CD14-positive monocyte (primary cell): ENCODE results near the gene QDPR. TPM values are rescaled to one million over a fixed set of nuclear protein-coding genes. Genes with fewer than 3 reads are reported as not detected.

Experiments used
- DNase-seq, 3 donors: peaks; one replicate each; pipeline ENCODE4 v3.0.0-alpha.2; 2011 to 2022
- H2AFZ ChIP-seq: 2 replicates; pipeline ENCODE4 v1.6.0; 2012; ENCODE audit warnings: mild to moderate bottlenecking, low read depth, low read length, inconsistent platforms; ENCODE audit not compliant: insufficient read depth, poor library complexity, severe bottlenecking
- H3K27ac ChIP-seq, 2 donors: 1 replicate in 1 of 2; 2 replicates in 1 of 2; pipeline ENCODE4 v1.5.1; 2012 to 2013; ENCODE audit warnings: low read length in 2 of 2, control low read depth in 1 of 2, inconsistent platforms in 1 of 2, low read depth in 1 of 2, mild to moderate bottlenecking in 1 of 2
- H3K27me3 ChIP-seq, 2 donors: one replicate each; pipeline versions ENCODE4 v1.6.0 to v1.6.1; 2011 to 2013; ENCODE audit warnings: low read length in 2 of 2; ENCODE audit not compliant: control insufficient read depth in 2 of 2, insufficient read depth in 2 of 2
- H3K36me3 ChIP-seq, 2 donors: replicated peaks in 1 of 2; 1 replicate in 1 of 2; 2 replicates in 1 of 2; pipeline versions ENCODE4 v1.5.1 to v1.6.1; 2012 to 2013; ENCODE audit warnings: low read length in 2 of 2, control low read depth in 1 of 2, inconsistent platforms in 1 of 2, mild to moderate bottlenecking in 1 of 2; ENCODE audit not compliant: insufficient read depth in 2 of 2, control insufficient read depth in 1 of 2
- H3K4me1 ChIP-seq, 2 donors: 1 replicate in 1 of 2; 2 replicates in 1 of 2; pipeline versions ENCODE4 v1.5.1 to v1.6.1; 2012 to 2013; ENCODE audit warnings: low read length in 2 of 2, control low read depth in 1 of 2, inconsistent platforms in 1 of 2, mild to moderate bottlenecking in 1 of 2, moderate library complexity in 1 of 2; ENCODE audit not compliant: insufficient read depth in 2 of 2, control insufficient read depth in 1 of 2
- H3K4me2 ChIP-seq: replicated peaks from 2 replicates; pipeline ENCODE3; 2012; ENCODE audit warnings: low read length, moderate library complexity, mild to moderate bottlenecking; ENCODE audit not compliant: poor library complexity, severe bottlenecking; ENCODE audit errors: extremely low read depth
- H3K4me3 ChIP-seq, 3 experiments: fragments of 200-600 bp in 1 of 3; sonication (generic) in 1 of 3; replicated peaks in 1 of 3; 1 replicate in 2 of 3; 2 replicates in 1 of 3; pipeline ENCODE4 v1.5.1; 2011 to 2013; ENCODE audit warnings: low read length in 3 of 3, mild to moderate bottlenecking in 3 of 3, control low read depth in 2 of 3, low read depth in 2 of 3, inconsistent platforms in 1 of 3, moderate library complexity in 1 of 3
- H3K79me2 ChIP-seq: 2 replicates; pipeline ENCODE4 v1.6.0; 2012; ENCODE audit warnings: mild to moderate bottlenecking, control low read depth, inconsistent platforms, low read length, moderate library complexity; ENCODE audit not compliant: insufficient read depth
- H3K9ac ChIP-seq: 2 replicates; pipeline ENCODE4 v1.6.0; 2017; ENCODE audit warnings: low read length, mild to moderate bottlenecking; ENCODE audit not compliant: insufficient read depth, poor library complexity, severe bottlenecking
- H3K9me3 ChIP-seq, 2 donors: replicated peaks in 1 of 2; 1 replicate in 1 of 2; 2 replicates in 1 of 2; pipeline versions ENCODE4 v1.5.1 to v1.6.1; 2012 to 2013; ENCODE audit warnings: low read length in 2 of 2, control low read depth in 1 of 2; ENCODE audit not compliant: control insufficient read depth in 1 of 2, insufficient read depth in 1 of 2
- H4K20me1 ChIP-seq: 2 replicates; pipeline ENCODE4 v1.6.0; 2012; ENCODE audit warnings: mild to moderate bottlenecking, low read length, control low read depth, moderate library complexity; ENCODE audit not compliant: insufficient read depth
- H3K27ac Mint-ChIP-seq, 7 donors: one replicate each; pipeline ENCODE4 v1.8.0; 2020; ENCODE audit warnings: mild to moderate bottlenecking in 7 of 7, mixed read lengths in 7 of 7, moderate library complexity in 6 of 7, inconsistent platforms in 2 of 7
- H3K27me3 Mint-ChIP-seq, 3 donors: one replicate each; pipeline ENCODE4 v1.8.0; 2021 to 2022; ENCODE audit warnings: low read depth in 3 of 3, mild to moderate bottlenecking in 3 of 3, mixed read lengths in 3 of 3, moderate library complexity in 3 of 3, inconsistent platforms in 1 of 3
- H3K36me3 Mint-ChIP-seq, 2 donors: one replicate each; pipeline ENCODE4 v1.8.0; 2020; ENCODE audit warnings: mixed read lengths in 2 of 2, inconsistent platforms in 1 of 2, mild to moderate bottlenecking in 1 of 2
- H3K4me1 Mint-ChIP-seq: one replicate; pipeline ENCODE4 v1.8.0; 2020; ENCODE audit warnings: mild to moderate bottlenecking, mixed read lengths
- H3K4me3 Mint-ChIP-seq, 2 donors: one replicate each; pipeline ENCODE4 v1.8.0; 2020; ENCODE audit warnings: mild to moderate bottlenecking in 2 of 2, mixed read lengths in 2 of 2, moderate library complexity in 1 of 2
- H3K9me3 Mint-ChIP-seq, 7 donors: one replicate each; pipeline ENCODE4 v1.8.0; 2020 to 2022; ENCODE audit warnings: mixed read lengths in 7 of 7, mild to moderate bottlenecking in 6 of 7, moderate library complexity in 6 of 7, inconsistent platforms in 2 of 7
- CTCF ChIP-seq: fragments of 200-600 bp; IDR thresholded peaks from one replicate; pipeline ENCODE4 v1.8.0; 2022; ENCODE audit warnings: antibody characterized with exemption, mild to moderate bottlenecking
- WGBS: methylation state at CpG from one replicate; pipeline ENCODE4 v1.1.5; 2013; ENCODE audit warnings: missing lambda C conversion rate; ENCODE audit not compliant: insufficient coverage; 5-methylcytosine and 5-hydroxymethylcytosine counted together
- intact Hi-C, 2 donors: fragments of 100-400 bp; cut with micrococcal nuclease; formaldehyde crosslinking; loops; one replicate each; pipeline versions ENCODE4 v1.15.0 to v1.15.1; 2023
- polyA plus RNA-seq, 3 donors: library from polyadenylated mRNA; depleted of rRNA in 1 of 3; unstranded in 2 of 3; stranded (reverse) in 1 of 3; fragments of 300-500 nt in 2 of 3; fragments of >200 nt in 1 of 3; fragmentation: Illumina TruSeq in 2 of 3; gene quantifications; 1 replicate in 2 of 3; 2 replicates in 1 of 3; pipeline ENCODE4 v1.2.3, GENCODE V29; 2012 to 2021

Gene QDPR
- polyA plus RNA-seq, 3 donors: 15.8 to 31.7 (median 27.7) TPM

- Histone ChIP-seq H3K9ac (no peak overlapping the region), H3K79me2 (peaks cover 8% of the 10 kb centered on the region), H3K4me1 (peaks cover 14 to 15% of the 10 kb centered on the region in 2 donors), H3K4me3 (no peak overlapping the region), H2AFZ (no peak overlapping the region), H3K27ac (no peak overlapping the region), H3K4me2 (no peak overlapping the region), H4K20me1 (no peaks in the 10 kb centered on the region), H3K9me3 (no peaks in the 10 kb centered on the region), H3K27me3 (no peaks in the 10 kb centered on the region), H3K36me3 (no peaks in the 10 kb centered on the region)
- WGBS: 90% methylated on average over 5 of the region's 14 CpGs
- no peaks in the 10 kb centered on the region for H3K36me3 Mint-ChIP-seq
- no peak for TF ChIP-seq CTCF
- H3K9me3 Mint-ChIP-seq: no peaks in the 10 kb centered on the region
- intact Hi-C loops: no loop called here
- H3K4me1 Mint-ChIP-seq: peaks cover 15% of the 10 kb centered on the region
- H3K27me3 Mint-ChIP-seq: peaks cover 2 to 12% (median 11%) of the 10 kb centered on the region in 3 donors
- no peak for DNase-seq
- H3K27ac Mint-ChIP-seq: no peak overlapping the region
- H3K4me3 Mint-ChIP-seq: no peak overlapping the region
These were observed 3.8 kb upstream of the QDPR start for GRCh38 chr4:17515445-17516407.

DNA sequence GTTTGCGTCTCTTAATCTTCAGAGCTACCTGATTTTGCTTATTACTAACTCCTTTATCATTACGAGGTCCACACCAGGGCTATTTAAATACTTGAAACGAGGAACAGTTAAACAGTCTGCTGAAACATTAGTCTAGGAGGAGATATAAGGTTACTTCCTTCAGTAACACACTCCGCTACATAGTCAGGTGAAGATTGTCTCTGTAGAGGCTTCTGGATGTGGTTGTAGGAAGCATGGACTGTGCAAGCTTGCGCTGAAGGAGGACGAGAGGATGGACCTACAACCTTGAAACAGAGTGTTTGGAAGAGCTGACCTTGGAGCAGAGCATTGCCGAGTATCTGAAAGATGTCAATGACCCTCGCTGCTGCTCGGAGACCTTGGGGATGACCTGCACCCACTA is 3.0 kb upstream of the QDPR start, which contains the start of gene CLRN2:
CLRN2 (plus strand) TSS at position 301 of the 400 bp plus-strand sequence. CDS start 102 bp downstream, outside the sequence.
- no peak for TF ChIP-seq CTCF

More for the DNA sequence above, 3.0 kb upstream of the QDPR start, which contains the start of gene CLRN2:
- no peaks in the 10 kb centered on the region for H3K36me3 ChIP-seq
- H3K4me3 ChIP-seq: no peak within 1 kb of the TSS
- no peak within 1 kb of the TSS for H2AFZ ChIP-seq
- Mint-ChIP-seq H3K27ac (no peak within 1 kb of the TSS), H3K36me3 (no peaks in the 10 kb centered on the region), H3K9me3 (no peaks in the 10 kb centered on the region), H3K4me1 (peaks cover 21% of the 10 kb centered on the region), H3K27me3 (peaks cover 2 to 12% (median 11%) of the 10 kb centered on the region in 3 donors), H3K4me3 (no peak within 1 kb of the TSS)
- DNase-seq: no peak
- 100% methylated on average over 3 of the region's 9 CpGs for WGBS
- H3K9ac ChIP-seq: no peak within 1 kb of the TSS
- no peak within 1 kb of the TSS for H3K27ac ChIP-seq
- H3K27me3 ChIP-seq: no peaks in the 10 kb centered on the region
- H3K4me1 ChIP-seq: peaks cover 14 to 17% of the 10 kb centered on the region in 2 donors
- no peaks in the 10 kb centered on the region for H4K20me1 ChIP-seq
- intact Hi-C loops: no loop called here
- peaks cover 8% of the 10 kb centered on the region for H3K79me2 ChIP-seq
- no peaks in the 10 kb centered on the region for H3K9me3 ChIP-seq
- H3K4me2 ChIP-seq: no peak within 1 kb of the TSS
